GM19025 (cell line): ENCODE results near the gene FOXI2.
A peak's percentile ranks its signal among the peaks of the same experiment; 100 is the strongest.

Experiments
- ATAC-seq: cut with Tn5 transposase; IDR thresholded peaks from one replicate; pipeline ENCODE4 v1.9.1; 2021; ENCODE audit warnings: mild to moderate bottlenecking, low read depth, moderate library complexity; ENCODE audit not compliant: unreplicated experiment

Gene FOXI2

GRCh38 chr10:127736915-127737562 is at the start of gene FOXI2:
Gene FOXI2, plus strand, starts transcription at chr10:127737185. Its CDS starts 89 bp downstream, at chr10:127737274.
- ATAC-seq = no peak

GRCh38 chr10:127687548-127687947 is 49.4 kb upstream of the FOXI2 start:
- ATAC-seq = no peak

- ATAC-seq = no peak
These were observed 46.7 kb upstream of the FOXI2 start for GRCh38 chr10:127690176-127690835.

DNA sequence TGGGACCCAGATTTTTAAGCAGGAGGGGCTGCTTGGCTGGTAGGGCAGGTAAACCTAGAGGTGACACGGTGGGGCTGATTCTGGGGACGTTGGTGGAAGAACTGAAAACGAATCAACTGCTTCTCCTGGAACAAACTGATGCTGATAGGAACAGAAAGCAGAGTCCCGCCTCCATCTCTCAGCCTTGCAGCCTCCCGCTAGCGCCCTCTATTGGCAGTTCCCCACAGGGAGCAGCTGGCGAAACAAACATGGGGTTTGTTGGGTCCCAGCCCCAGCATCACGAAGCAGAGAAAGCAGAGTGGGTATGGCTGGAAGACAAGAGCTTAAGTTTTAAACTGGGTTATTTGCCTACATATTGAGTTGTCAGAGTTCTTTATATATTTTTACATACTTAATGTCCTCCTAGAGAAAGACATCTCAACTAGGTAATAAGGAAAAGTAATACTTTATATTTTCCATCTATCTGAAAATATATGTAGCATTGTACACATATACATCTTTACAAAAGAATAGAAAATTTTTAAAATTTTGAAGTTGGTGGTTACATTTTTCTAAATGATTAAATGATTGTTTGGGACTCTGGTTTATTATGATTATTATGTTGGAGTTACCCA is 42.3 kb upstream of the FOXI2 start:
- ATAC-seq = no peak

DNA sequence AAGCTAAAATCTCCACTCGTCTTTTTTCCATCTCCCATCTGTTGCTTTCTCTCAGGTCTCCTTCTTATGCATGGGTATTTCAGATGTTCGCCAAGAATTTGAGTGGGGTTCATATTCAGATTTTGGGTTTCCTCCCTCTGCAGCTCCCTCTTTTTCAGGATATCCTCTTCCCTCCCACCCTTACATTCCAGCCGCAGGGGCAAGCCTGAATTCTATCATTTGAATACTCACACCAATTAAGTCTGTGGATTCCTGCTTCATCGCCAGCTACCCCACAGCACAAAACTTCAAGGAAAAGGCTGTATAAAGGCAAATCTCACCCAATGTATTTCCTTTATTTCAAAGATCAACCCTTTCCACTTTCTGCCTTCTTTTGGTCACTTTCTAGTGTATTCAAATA is 41.6 kb upstream of the FOXI2 start:
- no peak for ATAC-seq

DNA sequence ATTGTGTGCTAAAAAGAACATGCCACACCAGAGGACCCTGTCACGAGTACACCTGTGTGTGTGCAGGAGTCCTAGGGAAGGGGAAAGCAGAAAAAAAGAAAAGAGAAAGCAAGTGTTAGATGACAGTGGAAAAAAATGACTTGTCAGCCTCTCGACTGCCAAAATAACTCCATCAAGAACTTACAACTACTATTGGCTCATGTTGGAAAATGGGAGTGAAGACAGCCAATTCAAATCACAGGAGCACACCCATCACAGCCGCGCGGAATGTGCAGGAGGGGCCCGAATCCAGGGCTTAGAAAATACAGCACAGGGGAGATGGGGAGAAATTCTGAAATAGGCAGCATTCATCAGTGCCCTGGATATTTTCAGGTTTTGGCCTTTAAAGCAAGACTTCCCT is 38.1 kb upstream of the FOXI2 start:
- no peak for ATAC-seq

DNA sequence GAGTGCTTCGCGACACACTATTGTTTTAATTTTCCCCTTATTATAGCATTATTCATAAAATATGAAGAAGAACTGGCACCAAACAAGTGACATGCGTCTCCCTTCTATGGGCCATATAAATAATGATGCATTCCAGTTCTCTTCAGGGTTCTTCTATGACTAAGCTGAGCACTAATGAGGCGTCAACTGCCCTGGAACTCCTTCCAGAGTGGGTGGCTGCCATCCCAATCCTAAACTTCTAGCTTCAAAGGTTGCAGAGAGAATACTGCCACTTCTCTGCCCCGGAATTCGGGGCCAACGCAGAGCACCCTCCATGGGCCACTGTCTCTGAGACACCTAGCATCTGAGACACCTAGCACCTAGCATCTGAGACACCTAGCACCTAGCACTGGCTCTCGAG is 37.7 kb upstream of the FOXI2 start:
- no peak for ATAC-seq

GRCh38 chr10:127702271-127702670 is 34.7 kb upstream of the FOXI2 start:
- no peak for ATAC-seq

- ATAC-seq = no peak
These were observed 21.7 kb upstream of the FOXI2 start for GRCh38 chr10:127715249-127715648.

DNA sequence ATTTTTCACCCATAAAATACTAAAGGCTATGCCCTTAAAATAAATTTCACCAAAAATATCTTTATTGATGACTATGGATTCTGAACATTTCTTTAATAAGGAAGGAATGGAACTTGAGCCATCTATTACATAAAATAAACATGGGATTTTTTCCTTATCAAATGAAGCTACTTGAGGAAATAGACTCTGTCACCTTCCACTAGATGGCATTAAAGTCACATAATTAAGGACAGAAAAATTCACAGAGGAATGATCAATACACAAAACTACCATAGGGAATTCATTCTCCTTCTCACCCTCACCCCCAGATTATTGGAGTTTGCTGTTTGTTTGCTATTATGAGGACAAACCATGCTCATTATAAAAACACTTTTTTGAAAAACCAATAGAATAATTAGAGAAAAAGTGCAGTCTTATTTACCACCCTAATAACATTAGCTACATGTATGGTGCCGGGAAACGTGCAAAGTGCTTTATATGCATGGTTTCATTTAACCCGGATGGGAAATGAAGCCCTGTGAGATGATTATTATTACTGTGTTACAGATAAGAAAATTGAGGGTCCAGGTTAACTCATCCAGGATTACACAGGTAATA is 21.1 kb upstream of the FOXI2 start:
- ATAC-seq = no peak

GRCh38 chr10:127720142-127720541 is 16.8 kb upstream of the FOXI2 start:
- peak; percentile 78 for ATAC-seq

DNA sequence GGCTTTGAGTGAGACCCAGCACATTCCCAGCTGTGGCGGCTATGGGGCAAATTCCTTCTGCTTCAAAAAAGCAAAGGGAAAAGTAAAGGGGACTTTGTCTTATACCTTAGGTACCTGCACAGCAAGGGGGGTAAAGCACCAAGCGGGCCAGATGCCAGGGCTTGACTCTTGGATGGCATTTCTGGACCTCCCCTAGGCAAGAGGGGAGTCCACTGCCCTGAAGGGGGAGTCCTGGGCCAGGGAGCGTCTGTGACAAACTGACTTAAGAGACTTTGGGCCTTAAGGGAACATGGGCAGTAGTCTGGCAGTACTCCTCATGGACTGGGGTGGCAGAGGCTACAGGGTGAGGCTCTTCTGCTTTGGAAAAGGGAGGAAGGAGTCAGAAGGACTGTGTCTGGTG is 16.1 kb upstream of the FOXI2 start:
- no peak for ATAC-seq

- no peak for ATAC-seq
These were observed 2.2 kb upstream of the FOXI2 start for GRCh38 chr10:127734753-127735152.

DNA sequence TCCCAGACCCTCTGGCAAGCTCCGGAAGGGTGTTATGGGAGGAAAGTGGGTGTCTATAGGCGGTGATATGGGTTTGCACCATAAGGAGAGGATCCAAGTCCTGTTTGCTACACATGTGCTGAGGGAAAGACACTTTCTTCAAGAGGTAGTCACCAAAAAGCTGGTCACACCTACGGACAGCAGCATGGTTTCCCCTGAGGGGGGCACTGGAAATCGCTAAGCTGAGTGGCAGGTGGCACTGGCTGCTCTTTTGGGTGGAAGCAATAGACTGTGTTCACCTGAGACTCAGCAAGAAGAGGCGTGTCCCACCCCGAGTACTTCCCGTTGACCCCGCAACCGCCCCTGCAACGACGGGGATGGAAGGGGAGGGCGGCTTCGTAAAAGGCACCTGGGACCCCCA is 1.8 kb upstream of the FOXI2 start:
- no peak for ATAC-seq

DNA sequence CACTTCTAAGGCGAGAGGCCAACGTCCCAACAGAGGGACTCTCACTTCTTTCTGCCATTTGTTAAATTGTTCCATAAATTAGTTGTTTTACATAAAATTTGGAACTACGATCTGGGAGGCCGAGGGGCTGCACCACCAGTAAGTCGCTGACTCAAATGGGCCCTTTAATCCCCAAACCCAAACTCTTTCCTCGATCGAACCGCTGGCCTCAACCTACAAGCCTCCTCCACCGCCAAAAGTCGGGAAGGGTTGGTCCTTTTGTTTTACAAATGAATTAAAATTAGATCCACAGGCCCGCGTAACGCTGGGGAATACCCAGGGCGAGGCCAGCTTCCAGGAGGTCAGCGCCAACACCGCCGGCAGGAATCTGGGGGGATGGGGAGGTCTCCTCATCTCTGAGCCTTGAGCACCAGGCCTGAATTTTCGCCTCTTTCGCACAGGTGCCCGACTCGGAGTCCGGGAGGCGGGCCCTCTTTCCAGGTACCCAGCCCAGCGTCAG is 1.2 kb upstream of the FOXI2 start:
- ATAC-seq = no peak

DNA sequence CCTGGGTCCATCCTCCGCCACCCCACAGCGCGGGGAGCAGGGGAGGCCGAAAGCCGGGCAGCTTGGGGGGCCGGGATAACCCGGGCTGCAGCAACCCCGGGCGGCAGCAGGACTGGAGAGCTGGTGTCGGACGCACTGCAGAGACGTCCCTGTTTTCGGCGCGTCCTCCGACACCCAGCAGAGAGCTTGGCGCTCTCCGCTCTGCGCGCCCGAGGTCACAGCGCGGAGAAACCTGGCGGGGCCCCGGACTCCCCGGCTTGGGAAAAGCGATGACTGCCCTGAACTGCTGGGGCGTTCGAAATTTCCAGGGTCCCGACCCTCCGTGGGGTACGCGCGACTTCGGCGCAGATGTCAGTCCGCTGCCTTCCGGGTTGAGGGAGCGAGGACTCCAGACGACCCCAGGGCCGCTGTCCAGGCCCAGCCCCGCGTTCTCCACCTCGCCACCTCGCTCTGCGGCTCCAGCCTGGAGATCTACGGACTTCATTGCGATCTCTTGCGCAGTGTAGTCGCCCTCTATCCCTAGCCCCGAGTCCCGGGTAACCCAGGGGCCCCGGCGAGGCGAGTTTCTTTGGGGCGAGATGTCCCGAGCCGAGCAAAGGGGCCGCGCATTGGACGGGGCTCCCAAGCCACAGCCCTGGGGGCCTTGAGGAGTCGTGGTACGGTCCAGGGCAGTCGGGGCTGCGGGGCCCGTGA is 617 bp upstream of the FOXI2 start:
- no peak for ATAC-seq

DNA sequence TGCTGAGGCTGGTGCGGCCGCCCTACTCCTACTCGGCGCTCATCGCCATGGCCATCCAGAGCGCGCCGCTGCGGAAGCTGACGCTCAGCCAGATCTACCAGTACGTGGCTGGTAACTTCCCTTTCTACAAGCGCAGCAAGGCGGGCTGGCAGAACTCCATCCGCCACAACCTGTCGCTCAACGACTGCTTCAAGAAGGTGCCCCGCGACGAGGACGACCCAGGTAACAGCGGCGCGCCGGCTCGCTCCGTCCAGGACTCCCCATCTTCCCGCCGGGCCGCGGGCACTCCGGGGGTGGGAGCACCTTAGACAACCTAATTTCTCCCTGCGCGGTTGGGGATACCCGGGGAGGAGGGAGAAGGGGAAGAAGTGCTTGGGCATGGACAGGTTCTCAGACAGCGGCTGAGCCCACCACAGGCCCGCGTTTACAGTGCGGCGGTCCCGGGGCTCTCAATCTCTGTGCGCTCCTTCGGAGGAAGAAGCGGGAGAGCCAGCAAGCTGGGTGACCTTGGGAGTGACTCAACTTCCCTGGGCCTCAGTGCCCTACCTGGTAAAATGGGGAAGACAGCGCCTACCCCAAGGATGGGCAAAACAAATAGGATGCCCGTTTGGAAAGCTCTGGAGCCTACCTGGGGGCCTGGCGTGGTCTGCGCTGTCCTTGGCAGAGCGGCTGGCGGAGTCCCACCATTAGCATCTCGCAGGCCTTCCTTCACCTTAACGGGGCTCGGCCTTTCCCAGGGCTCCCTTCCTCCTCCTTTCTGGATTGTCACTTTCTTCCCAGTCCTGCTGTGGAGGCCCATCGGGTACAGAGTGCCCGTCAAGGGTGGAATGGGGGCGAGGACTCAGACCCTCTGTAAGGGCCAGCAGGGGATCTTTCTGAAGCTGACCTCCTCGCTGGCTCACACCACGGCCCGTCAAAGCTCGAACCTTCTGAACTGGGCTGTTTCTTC is 852 bp downstream of the FOXI2 start:
- no peak for ATAC-seq

DNA sequence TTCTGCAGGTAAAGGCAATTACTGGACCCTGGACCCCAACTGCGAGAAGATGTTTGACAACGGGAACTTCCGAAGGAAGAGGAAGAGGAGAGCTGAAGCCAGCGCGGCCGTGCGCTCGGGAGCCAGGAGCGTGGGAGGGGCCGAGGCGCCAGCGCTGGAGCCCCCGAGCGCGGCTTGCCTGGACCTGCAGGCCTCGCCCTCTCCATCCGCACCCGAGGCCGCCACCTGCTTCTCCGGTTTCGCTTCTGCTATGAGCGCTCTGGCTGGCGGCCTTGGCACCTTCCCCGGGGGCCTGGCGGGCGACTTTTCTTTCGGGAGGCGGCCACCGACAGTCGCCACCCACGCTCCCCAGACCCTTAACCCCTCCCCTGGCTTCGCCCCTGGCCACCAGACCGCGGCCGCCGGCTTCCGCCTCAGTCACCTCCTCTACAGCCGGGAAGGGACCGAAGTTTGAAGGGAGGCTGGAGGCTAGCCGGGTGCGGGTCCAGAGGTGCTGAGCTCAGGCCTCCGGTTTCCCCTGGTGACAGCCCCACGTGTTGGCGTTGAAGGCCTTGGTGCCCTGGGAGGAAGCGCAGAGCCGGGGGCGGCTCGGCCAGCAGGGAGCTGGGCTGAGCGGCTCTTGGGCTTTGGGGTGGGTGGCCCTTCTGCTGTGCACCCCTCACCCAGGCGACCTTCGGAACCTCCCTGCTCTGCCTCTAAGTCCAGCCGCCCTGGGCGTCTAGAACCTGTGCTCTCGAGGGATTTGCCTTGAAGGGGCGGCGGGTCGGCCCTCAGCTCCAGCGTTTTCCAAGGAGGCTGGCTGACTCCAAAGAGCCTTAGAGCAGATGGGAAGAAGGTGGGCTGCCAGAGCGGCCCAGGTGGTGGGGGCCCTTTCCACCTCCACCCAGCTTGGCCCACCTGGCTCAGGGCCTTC is 1.8 kb downstream of the FOXI2 start:
- ATAC-seq = no peak

DNA sequence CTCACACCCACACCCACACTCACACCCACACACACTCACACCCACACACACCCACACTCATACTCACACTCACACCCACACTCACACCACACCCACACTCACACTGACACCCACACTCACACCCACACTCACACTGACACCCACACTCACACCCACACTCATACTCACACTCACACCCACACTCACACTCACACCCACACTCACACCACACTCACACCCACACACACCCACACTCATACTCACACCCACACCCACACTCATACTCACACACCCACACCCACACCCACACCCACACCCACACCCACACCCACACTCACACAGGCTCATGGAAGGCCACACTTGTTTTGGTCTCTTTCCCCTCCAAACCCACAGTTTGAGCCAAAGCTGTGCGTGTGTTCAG is 2.9 kb downstream of the FOXI2 start:
- no peak for ATAC-seq
